Right lobe of liver (tissue), 4 donors: ENCODE data around the gene TRABD2B.

ENCODE experiments used
- CTCF ChIP-seq, 4 donors: fragments of 200-600 bp in 3 of 4; fragments of 450-650 bp in 1 of 4; IDR thresholded peaks; one replicate each; pipeline versions ENCODE4 v1.5.1 to v1.8.0; 2016 to 2022; ENCODE audit warnings: antibody characterized with exemption in 4 of 4, mild to moderate bottlenecking in 2 of 4
- POLR2A ChIP-seq: fragments of 450-650 bp; IDR thresholded peaks from one replicate; pipeline ENCODE4 v1.6.1; 2017; ENCODE audit warnings: antibody characterized with exemption, mild to moderate bottlenecking
- donor health status: DM: no; HTN: no; CAD: no.
- donor health status: DM: no; HTN: no; CAD: no.
- donor health status: DM: no; HTN: yes; CAD: no.

GRCh38 chr1:47934243-47934805, 62.9 kb downstream of the TRABD2B start:
- no peak for TF ChIP-seq CTCF (IDR thresholded peaks at IDR 0.05)
- TF ChIP-seq POLR2A = no peak
